Ureter (tissue), 1 donor: ENCODE data around the gene PDLIM7. TPM values are rescaled to one million over a fixed set of nuclear protein-coding genes. Genes with fewer than 3 reads are reported as not detected.
"Not testable (repeated sequence)": the region's sequence is repeated elsewhere in the genome, so short reads cannot be mapped to it uniquely, and the experiment has no call there.

Experiments used
- DNase-seq: peaks from one replicate; pipeline ENCODE4 v3.0.0-alpha.2; 2020; ENCODE audit warnings: low spot score
- total RNA-seq: library from RNA; stranded (reverse); gene quantifications from one replicate; pipeline ENCODE4 v1.2.4, GENCODE V29; 2023
- donor health status: DM: yes; HTN: yes; CAD: no.

The PDLIM7 gene
- 218 TPM for total RNA-seq

- peak; percentile 96 for DNase-seq
Measured at GRCh38 chr5:177497292-177498012, at the start of gene PDLIM7. TSS of gene PDLIM7 (minus strand) at chr5:177497604. CDS start at chr5:177496512, 1,092 bp downstream.

- DNase-seq = peak; percentile 50
Measured at GRCh38 chr5:177546258-177546741, 48.9 kb upstream of the PDLIM7 start.

- peak; percentile 56 for DNase-seq
Measured at GRCh38 chr5:177545487-177546257, 48.3 kb upstream of the PDLIM7 start.

GRCh38 chr5:177542816-177543465, 45.5 kb upstream of the PDLIM7 start:
- no peak for DNase-seq

GRCh38 chr5:177540438-177540837, 43.0 kb upstream of the PDLIM7 start:
- DNase-seq = no peak

- no peak for DNase-seq
Measured at GRCh38 chr5:177539411-177539810, 42.0 kb upstream of the PDLIM7 start.

- DNase-seq = no peak
Measured at GRCh38 chr5:177538876-177539275, 41.5 kb upstream of the PDLIM7 start.

GRCh38 chr5:177537389-177538361, 40.3 kb upstream of the PDLIM7 start:
- DNase-seq = peak; percentile 71

- no peak for DNase-seq
Measured at GRCh38 chr5:177536386-177536785, 39.0 kb upstream of the PDLIM7 start.

- DNase-seq = no peak
Measured at GRCh38 chr5:177535125-177535524, 37.7 kb upstream of the PDLIM7 start.

GRCh38 chr5:177534433-177534832, 37.0 kb upstream of the PDLIM7 start:
- DNase-seq = not testable (repeated sequence)

- no peak for DNase-seq
Measured at GRCh38 chr5:177531209-177531940, 34.0 kb upstream of the PDLIM7 start.

GRCh38 chr5:177530638-177531037, 33.2 kb upstream of the PDLIM7 start:
- no peak for DNase-seq

GRCh38 chr5:177529247-177530203, 32.1 kb upstream of the PDLIM7 start:
- no peak for DNase-seq

- no peak for DNase-seq
Measured at GRCh38 chr5:177528631-177529030, 31.2 kb upstream of the PDLIM7 start.

- DNase-seq = no peak
Measured at GRCh38 chr5:177527595-177527994, 30.2 kb upstream of the PDLIM7 start.

GRCh38 chr5:177526791-177527190, 29.4 kb upstream of the PDLIM7 start:
- no peak for DNase-seq

GRCh38 chr5:177526191-177526590, 28.8 kb upstream of the PDLIM7 start:
- DNase-seq = no peak

GRCh38 chr5:177524941-177525655, 27.7 kb upstream of the PDLIM7 start:
- DNase-seq = no peak
